GM12874 (cell line): Measurements from ENCODE around the gene RAB32.

Source experiments
- TF ChIP-seq, protein P1 (sequence below): IDR thresholded peaks from 2 replicates; pipeline ENCODE4 v1.5.1; 2011; ENCODE audit warnings: low read depth, mild to moderate bottlenecking, control low read depth, low read length, moderate library complexity; ENCODE audit not compliant: insufficient read depth

RAB32 gene

DNA sequence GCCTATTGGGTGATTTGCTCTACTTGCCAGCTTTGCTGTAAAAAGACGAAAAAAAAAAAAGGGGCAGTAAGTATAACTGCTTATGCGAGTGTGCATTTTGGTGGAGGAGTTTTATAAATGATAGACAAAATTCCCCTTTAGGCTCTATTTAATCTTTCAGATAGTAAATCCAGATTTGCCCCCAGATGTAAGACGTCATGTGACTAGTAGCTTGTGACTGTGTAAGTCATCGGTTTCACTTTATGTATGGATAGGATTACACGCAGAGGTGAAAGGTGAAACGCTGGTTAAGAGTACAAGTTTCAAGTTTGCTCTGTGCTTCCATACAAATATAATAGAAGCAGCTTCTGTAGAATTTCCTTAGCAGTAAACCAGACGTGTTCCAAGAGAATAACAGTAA is 7.9 kb downstream of the RAB32 start:
- TF ChIP-seq, protein P1, sequence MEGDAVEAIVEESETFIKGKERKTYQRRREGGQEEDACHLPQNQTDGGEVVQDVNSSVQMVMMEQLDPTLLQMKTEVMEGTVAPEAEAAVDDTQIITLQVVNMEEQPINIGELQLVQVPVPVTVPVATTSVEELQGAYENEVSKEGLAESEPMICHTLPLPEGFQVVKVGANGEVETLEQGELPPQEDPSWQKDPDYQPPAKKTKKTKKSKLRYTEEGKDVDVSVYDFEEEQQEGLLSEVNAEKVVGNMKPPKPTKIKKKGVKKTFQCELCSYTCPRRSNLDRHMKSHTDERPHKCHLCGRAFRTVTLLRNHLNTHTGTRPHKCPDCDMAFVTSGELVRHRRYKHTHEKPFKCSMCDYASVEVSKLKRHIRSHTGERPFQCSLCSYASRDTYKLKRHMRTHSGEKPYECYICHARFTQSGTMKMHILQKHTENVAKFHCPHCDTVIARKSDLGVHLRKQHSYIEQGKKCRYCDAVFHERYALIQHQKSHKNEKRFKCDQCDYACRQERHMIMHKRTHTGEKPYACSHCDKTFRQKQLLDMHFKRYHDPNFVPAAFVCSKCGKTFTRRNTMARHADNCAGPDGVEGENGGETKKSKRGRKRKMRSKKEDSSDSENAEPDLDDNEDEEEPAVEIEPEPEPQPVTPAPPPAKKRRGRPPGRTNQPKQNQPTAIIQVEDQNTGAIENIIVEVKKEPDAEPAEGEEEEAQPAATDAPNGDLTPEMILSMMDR: no peak

DNA sequence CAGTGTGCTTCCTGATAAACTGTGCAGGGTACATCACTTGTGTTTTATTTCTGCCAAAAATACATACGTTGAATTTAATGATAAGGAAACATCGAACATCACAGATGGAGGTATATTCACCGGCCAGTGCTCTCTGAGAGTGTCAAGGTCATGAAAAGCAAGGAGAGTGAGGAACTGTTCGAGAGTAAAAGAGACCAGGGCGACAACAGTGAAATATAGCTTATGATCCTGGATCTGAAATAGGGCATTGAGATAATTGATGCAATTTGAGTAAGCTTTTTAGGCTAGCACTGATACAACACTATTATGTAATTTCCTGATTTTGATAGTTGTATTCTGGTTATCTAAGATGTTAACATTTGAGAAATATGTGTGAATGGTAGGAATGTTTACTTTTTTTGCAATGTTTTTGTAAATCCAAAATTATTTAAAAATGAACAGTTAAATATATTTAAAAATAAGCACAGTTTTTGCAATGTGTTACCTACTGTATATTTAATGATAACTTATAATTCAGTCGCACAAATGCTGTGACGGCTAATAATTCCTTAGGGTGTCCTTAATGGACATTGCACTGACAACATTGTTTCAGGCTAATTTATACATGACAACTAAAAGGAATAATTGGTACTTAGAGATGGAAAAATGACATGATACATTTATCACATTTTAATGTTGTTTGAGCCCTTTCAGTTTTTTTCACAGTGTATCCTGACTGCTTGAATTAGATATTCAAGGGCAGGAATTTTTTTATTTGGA is 9.9 kb downstream of the RAB32 start:
- TF ChIP-seq, protein P1: no peak

DNA sequence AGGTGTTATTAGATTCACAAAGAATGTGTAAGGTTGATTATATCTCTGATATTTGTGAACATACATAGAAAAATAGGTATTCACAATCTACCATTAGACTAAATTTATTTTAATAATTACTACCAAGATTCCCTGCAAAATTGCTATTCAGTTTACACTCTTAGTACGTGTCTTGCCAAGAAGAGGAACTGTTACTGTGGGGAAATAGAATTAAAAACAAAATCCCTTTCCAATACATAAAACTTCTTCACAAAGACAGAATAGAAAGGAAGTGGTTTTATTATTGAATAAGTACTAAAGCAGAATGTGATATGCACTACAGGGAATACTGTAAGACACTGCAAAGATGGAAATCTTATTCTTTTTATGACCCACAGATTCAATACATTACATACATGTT is 17.0 kb downstream of the RAB32 start:
- TF ChIP-seq, protein P1: no peak

DNA sequence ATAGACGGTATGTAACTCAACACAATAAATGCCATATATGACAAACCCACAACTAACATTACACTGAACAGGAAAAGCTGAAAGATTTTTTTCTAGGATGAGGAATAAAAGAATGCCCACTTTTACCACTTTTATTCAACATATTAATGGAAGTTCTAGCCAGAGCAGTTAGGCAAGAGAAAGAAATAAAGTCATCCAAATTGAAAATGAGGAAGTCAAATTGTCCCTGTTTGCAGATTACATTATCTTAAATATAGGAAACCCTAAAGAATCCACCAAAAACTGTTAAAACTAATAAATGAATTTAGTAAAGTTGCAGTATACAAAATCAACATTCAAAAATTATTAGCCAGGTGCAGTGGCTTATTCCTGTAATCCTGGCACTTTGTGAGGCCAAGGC is 30.6 kb downstream of the RAB32 start:
- TF ChIP-seq, protein P1: no peak

DNA sequence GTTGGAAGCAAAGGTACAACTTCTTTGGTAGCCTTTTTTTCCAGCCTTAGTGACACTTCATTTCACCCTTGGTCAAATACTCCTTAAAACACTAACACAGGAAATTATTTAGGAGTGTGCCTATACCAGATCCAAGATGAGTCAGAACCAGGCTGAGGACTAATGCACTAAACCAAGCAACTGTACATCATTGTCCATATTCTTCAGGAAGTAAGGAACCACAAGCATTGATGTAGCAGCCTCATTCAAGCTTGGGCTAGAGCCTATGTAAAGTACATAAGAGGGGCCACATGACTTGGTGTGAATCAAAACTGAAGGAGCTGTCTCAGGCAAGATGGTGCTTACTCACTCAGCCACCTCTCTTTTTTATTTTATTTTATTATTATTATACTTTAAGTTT is 34.4 kb downstream of the RAB32 start:
- TF ChIP-seq, protein P1: no peak

DNA sequence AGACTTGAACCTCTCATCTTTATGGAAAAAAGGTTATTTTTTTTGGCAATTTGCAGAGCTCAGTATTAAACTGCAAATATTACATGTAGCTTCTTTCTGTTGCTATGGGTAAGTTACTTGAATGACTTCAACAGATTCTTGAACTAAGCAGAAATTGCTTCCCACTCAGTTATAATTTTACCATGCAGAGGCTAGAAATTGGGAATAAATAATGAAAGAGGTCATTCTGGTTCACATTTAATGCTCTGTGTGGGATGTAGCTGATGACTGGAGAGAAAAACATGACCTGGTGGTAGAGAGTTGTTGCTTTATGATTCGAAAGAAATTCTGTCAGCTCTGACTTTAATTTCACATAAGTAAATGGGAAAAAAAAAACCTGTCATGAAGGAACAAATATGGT is 38.3 kb downstream of the RAB32 start:
- TF ChIP-seq, protein P1: no peak

DNA sequence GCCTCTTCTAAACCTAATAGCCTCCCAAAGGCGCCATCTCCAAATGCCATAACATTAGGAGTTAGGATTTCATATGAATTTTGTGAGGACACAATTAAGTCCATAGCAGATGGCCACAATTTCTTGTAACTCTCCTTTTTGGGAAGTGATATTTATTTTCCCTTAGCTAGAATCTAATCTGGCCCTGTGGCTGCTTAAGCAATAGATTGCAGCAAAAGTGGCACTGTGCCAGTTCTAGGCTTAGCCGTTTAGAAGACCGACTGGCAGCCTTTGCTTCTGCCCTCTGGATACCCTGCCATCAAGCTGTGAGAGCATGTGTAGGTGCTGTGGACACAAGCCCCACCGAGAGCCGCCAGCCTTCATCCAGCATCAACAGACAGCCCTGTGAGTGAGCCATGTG is 39.2 kb downstream of the RAB32 start:
- TF ChIP-seq, protein P1: no peak

DNA sequence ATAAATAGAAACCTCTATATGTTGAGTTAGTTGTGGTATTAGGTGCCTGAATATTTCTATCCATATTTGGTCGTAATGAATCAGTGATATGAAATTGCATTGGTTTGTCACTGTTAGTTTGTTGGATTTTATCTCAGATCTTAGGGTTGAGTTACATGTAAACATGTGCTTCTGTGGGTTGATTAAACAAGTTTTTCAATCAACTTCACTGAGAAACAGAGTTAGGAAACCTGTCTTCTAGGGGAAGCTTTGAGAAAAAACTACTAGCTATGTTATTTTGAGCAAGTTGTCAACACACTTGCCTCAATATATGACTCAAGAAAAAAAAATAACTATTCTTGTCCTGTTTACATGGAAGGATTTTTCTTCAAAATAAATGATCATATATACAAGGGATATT is 40.3 kb downstream of the RAB32 start:
- TF ChIP-seq, protein P1: no peak
